Nephron (organoid): Measurements from ENCODE around the gene NCAPH2.
"Not testable (repeated sequence)": the region's sequence is repeated elsewhere in the genome, so short reads cannot be mapped to it uniquely, and the experiment has no call there.

Experiments
- H3K27ac Mint-ChIP-seq, 3 experiments: 2 replicates each; pipeline ENCODE4 v1.8.0; 2020; ENCODE audit warnings: mixed read lengths in 3 of 3, mild to moderate bottlenecking in 2 of 3, moderate library complexity in 1 of 3
- H3K27me3 Mint-ChIP-seq: 2 replicates; pipeline ENCODE4 v1.8.0; 2021; ENCODE audit warnings: low read depth, mild to moderate bottlenecking, moderate library complexity, mixed read lengths
- H3K36me3 Mint-ChIP-seq: 2 replicates; pipeline ENCODE4 v1.8.0; 2020; ENCODE audit warnings: low read depth, mixed read lengths
- H3K4me1 Mint-ChIP-seq: 2 replicates; pipeline ENCODE4 v1.8.0; 2020; ENCODE audit warnings: mixed read lengths
- H3K4me3 Mint-ChIP-seq, 3 experiments: 2 replicates each; pipeline ENCODE4 v1.8.0; 2020; ENCODE audit warnings: mild to moderate bottlenecking in 3 of 3, mixed read lengths in 3 of 3, moderate library complexity in 2 of 3
- H3K9me3 Mint-ChIP-seq: 2 replicates; pipeline ENCODE4 v1.8.0; 2020; ENCODE audit warnings: mixed read lengths
- CTCF ChIP-seq, 3 experiments: fragments of 200-600 bp; sonication (generic); IDR thresholded peaks; one replicate each; pipeline ENCODE4 v1.5.0; 2021; ENCODE audit warnings: antibody characterized with exemption in 3 of 3; ENCODE audit not compliant: unreplicated experiment in 3 of 3

The NCAPH2 gene

DNA sequence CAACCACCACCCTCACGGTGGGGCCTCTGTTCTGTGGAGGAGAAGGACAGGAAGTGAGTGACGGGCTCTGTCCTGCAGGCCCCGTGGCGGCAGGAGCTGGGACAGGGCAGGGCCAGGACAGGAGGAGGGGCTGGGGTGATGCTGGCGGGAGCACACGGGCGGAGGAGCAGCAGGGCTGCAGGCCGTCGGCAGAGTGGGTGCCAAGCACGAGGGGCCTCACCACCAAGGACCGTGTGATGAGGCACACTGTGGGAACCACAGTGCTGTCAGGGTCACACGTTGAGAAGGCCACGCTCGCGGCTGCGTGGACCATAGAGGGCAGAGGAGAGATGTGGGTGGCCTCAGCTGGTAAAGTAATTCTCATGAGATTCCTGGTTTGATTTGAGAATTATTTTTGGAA is 8.9 kb downstream of the NCAPH2 start:
- H3K4me3 Mint-ChIP-seq: no peak overlapping the region
- H3K27ac Mint-ChIP-seq: no peak overlapping the region

DNA sequence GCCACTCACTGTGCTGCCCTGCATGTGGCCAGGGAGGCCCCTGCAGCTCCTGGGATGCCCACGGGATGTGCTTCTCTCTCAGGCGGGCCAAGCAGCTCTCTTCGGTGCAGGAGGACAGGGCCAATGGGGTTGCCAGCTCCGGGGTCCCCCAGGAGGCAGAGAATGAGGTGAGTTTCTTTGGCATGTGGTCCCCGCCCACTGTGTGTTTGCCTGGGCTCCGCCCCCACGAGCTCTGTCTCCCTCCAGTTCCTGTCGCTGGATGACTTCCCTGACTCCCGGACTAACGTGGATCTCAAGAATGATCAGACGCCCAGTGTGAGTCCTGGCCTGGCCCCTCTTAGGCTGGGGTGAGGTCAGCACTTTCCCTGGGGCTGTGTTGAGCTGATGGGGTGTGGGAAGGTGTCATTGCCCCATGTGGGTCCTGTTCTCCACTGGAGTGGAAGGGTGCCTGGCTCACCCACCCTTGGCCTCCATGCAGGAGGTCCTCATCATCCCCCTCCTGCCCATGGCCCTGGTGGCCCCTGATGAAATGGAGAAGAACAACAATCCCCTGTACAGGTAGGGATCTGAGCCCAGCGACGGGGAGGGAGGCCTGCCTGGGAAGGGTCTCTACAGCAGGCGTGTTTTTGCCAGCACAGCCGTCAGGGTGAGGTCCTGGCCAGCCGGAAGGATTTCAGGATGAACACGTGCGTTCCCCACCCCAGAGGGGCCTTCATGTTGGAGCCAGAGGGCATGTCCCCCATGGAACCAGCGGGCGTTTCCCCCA is 9.7 kb downstream of the NCAPH2 start:
- TF ChIP-seq CTCF (IDR thresholded peaks at IDR 0.05; ENCODE audit: unreplicated experiment in 3 of 3): no peak
- Mint-ChIP-seq H3K4me1 (no peaks in the 10 kb centered on the region), H3K36me3 (peaks cover 22% of the 10 kb centered on the region), H3K27me3 (no peaks in the 10 kb centered on the region), H3K9me3 (no peaks in the 10 kb centered on the region), H3K4me3 (no peak overlapping the region), H3K27ac (no peak overlapping the region)

More for the DNA sequence above, 8.9 kb downstream of the NCAPH2 start:
- Mint-ChIP-seq H3K9me3 (no peaks in the 10 kb centered on the region), H3K36me3 (peaks cover 27% of the 10 kb centered on the region), H3K27me3 (no peaks in the 10 kb centered on the region), H3K4me1 (no peaks in the 10 kb centered on the region)
- no peak for TF ChIP-seq CTCF (IDR thresholded peaks at IDR 0.05; ENCODE audit: unreplicated experiment in 3 of 3)

GRCh38 chr22:50518606-50519005 is 10.6 kb downstream of the NCAPH2 start:
- no peak overlapping the region for H3K4me3 Mint-ChIP-seq
- H3K9me3 Mint-ChIP-seq: no peaks in the 10 kb centered on the region
- no peak for TF ChIP-seq CTCF (IDR thresholded peaks at IDR 0.05; ENCODE audit: unreplicated experiment in 3 of 3)
- H3K27me3 Mint-ChIP-seq: no peaks in the 10 kb centered on the region
- H3K27ac Mint-ChIP-seq: no peak overlapping the region
- peaks cover 22% of the 10 kb centered on the region for H3K36me3 Mint-ChIP-seq
- H3K4me1 Mint-ChIP-seq: no peaks in the 10 kb centered on the region

GRCh38 chr22:50519151-50519550 is 11.1 kb downstream of the NCAPH2 start:
- Mint-ChIP-seq H3K9me3 (no peaks in the 10 kb centered on the region), H3K27me3 (no peaks in the 10 kb centered on the region), H3K4me3 (no peak overlapping the region), H3K36me3 (peaks cover 22% of the 10 kb centered on the region), H3K4me1 (no peaks in the 10 kb centered on the region), H3K27ac (no peak overlapping the region)
- TF ChIP-seq CTCF (IDR thresholded peaks at IDR 0.05; ENCODE audit: unreplicated experiment in 3 of 3): no peak

GRCh38 chr22:50520184-50520583 is 12.2 kb downstream of the NCAPH2 start:
- H3K27ac Mint-ChIP-seq, H3K4me3 Mint-ChIP-seq, H3K27me3 Mint-ChIP-seq, H3K9me3 Mint-ChIP-seq, H3K4me1 Mint-ChIP-seq: not testable (repeated sequence)
- peaks cover 20% of the 10 kb centered on the region for H3K36me3 Mint-ChIP-seq

DNA sequence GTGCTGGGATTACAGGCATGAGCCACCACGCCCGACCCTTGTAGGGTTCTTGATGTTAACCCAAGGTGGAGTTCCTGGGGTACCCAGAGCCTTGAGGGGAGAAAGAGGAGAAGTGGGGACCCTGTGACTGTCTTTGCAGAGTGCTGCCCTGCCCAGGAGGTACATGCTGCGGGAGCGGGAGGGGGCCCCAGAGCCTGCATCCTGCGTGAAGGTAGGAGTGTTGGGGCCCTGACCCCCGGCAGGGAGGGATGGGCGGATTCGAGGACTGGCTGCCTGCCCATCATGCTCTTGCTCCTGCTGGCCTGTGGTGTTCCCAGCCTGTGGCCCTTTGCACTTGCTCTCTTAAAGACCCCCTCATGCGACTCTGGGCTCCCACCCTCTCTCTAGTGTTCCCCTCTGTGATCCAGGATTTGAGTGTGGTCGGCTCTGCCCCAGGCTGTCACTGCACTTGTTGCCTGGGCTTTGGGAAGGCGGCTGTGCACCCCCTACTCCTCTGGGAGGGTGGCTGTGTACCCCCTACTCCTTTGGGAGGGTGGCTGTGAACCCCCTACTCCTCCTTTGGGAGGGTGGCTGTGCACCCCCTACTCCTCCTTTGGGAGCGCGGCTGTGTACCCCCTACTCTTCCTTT is 12.9 kb downstream of the NCAPH2 start:
- no peaks in the 10 kb centered on the region for H3K9me3 Mint-ChIP-seq
- H3K36me3 Mint-ChIP-seq: peaks cover 20% of the 10 kb centered on the region
- H3K27me3 Mint-ChIP-seq: no peaks in the 10 kb centered on the region
- peaks cover 6% of the 10 kb centered on the region for H3K4me1 Mint-ChIP-seq
- no peak for TF ChIP-seq CTCF (IDR thresholded peaks at IDR 0.05; ENCODE audit: unreplicated experiment in 3 of 3)
- no peak overlapping the region for H3K27ac Mint-ChIP-seq
- H3K4me3 Mint-ChIP-seq: no peak overlapping the region
